ENCODE data around the gene ARPC2. TPM values are rescaled to one million over a fixed set of nuclear protein-coding genes. Genes with fewer than 3 reads are reported as not detected.

The ARPC2 gene
- total and polyA plus RNA-seq, 10 of the 15 experiments (the other 5 are each of a cell fraction or from before 2014, with no cell fraction given) = 440 to 980 (median 709) TPM

- FAIRE-seq (no peak), ATAC-seq (no peak), DNase-seq (ENCODE audit: low read depth, low spot score) (no peak)
- no peak for TF ChIP-seq NFIC (IDR thresholded peaks at IDR 0.05; ENCODE audit: low read depth, low read length)
- no peak for TF ChIP-seq SIX5 (IDR thresholded peaks at IDR 0.05; ENCODE audit: low read depth, low read length, severe bottlenecking)
- no peak for TF ChIP-seq JUND (IDR thresholded peaks at IDR 0.05; ENCODE audit: low read depth, low read length)
- no peak for TF ChIP-seq CTCF (IDR thresholded peaks at IDR 0.05 in 2 of 3, conservative IDR thresholded peaks at IDR 0.05 in 1 of 3; ENCODE audit: control insufficient read depth in 2 of 3, extremely low read depth in 1 of 3, insufficient read depth in 1 of 3, low read depth in 3 of 3, low read length in 3 of 3)
- no peak for TF ChIP-seq EP300 (IDR thresholded peaks at IDR 0.05; ENCODE audit: borderline replicate concordance in 1 of 2, control insufficient read depth in 1 of 2, low read depth in 2 of 2, low read length in 2 of 2)
- no peak for TF ChIP-seq MAX (IDR thresholded peaks at IDR 0.05; ENCODE audit: low read depth, low read length)
- TF ChIP-seq KDM1A (IDR thresholded peaks at IDR 0.05; ENCODE audit: borderline replicate concordance) = no peak
- TF ChIP-seq ETV6 (conservative IDR thresholded peaks at IDR 0.05 in 1 of 2, IDR thresholded peaks at IDR 0.05 in 1 of 2; ENCODE audit: borderline replicate concordance in 1 of 2, low read depth in 1 of 2) = no peak
- TF ChIP-seq RCOR1 (conservative IDR thresholded peaks at IDR 0.05; ENCODE audit: low read depth, low read length) = no peak
- no peak for TF ChIP-seq MYB (IDR thresholded peaks at IDR 0.05; ENCODE audit: borderline replicate concordance, low read depth, low read length)
- TF ChIP-seq ASH2L (IDR thresholded peaks at IDR 0.05; ENCODE audit: borderline replicate concordance, low read depth) = no peak
- TF ChIP-seq ATF3 (IDR thresholded peaks at IDR 0.05; ENCODE audit: borderline replicate concordance, extremely low read depth, low read depth, low read length) = no peak
- Histone ChIP-seq H3K4me2 (ENCODE audit: control insufficient read depth, insufficient read depth) (no peak overlapping the region), H3K4me3 (no peak overlapping the region), H3K9ac (ENCODE audit: control insufficient read depth, insufficient read depth, low read length) (no peak overlapping the region), H3K27me3 (replicated peaks in 1 of 2; ENCODE audit: control insufficient read depth in 2 of 2, insufficient read depth in 2 of 2, low read length in 1 of 2) (no peaks in the 10 kb centered on the region), H3K9me3 (replicated peaks; ENCODE audit: control insufficient read depth, insufficient read depth, low read length) (no peaks in the 10 kb centered on the region), H3K79me2 (ENCODE audit: control insufficient read depth, insufficient read depth, low read length) (no peaks in the 10 kb centered on the region), H3K27ac (ENCODE audit: control insufficient read depth, insufficient read depth) (no peak overlapping the region), H3K4me1 (ENCODE audit: control insufficient read depth, insufficient read depth, low read length) (no peaks in the 10 kb centered on the region), H3K36me3 (ENCODE audit: control insufficient read depth in 2 of 2, insufficient read depth in 2 of 2, low read length in 1 of 2) (peaks cover 28 to 31% of the 10 kb centered on the region in 2 experiments), H4K20me1 (ENCODE audit: control insufficient read depth, insufficient read depth) (no peaks in the 10 kb centered on the region), H2AFZ (ENCODE audit: control insufficient read depth, low read depth, low read length) (no peak overlapping the region)
- in situ Hi-C loops (cut with MboI) = loop anchor here (25.0 kb wide), 1 partner anchor 109 kb away; the partner anchor contains the start of genes CTDSP1 and SLC11A1
- ChIA-PET SMC1A (ENCODE audit: uncharacterized antibody, unreplicated experiment) (no interaction called here), RAD21 (ENCODE audit: unreplicated experiment) (no interaction called here), POLR2A (no interaction called here), CTCF (no interaction called here)
- intact Hi-C loops (cut with micrococcal nuclease; ENCODE audit: unreplicated experiment) = no loop called here
- no TSS peak for BruUV-seq (replicated peaks)
- WGBS (ENCODE audit: insufficient coverage, insufficient replicate concordance, low lambda C conversion rate, missing lambda C conversion rate) = 74% methylated on average over 7 of the region's 7 CpGs
These were observed 60.9 kb downstream of the ARPC2 start for GRCh38 chr2:218277921-218278320.

All from GM12878 (cell line).